Measurements from ENCODE around the gene GRK3.

- TF ChIP-seq, protein P1, sequence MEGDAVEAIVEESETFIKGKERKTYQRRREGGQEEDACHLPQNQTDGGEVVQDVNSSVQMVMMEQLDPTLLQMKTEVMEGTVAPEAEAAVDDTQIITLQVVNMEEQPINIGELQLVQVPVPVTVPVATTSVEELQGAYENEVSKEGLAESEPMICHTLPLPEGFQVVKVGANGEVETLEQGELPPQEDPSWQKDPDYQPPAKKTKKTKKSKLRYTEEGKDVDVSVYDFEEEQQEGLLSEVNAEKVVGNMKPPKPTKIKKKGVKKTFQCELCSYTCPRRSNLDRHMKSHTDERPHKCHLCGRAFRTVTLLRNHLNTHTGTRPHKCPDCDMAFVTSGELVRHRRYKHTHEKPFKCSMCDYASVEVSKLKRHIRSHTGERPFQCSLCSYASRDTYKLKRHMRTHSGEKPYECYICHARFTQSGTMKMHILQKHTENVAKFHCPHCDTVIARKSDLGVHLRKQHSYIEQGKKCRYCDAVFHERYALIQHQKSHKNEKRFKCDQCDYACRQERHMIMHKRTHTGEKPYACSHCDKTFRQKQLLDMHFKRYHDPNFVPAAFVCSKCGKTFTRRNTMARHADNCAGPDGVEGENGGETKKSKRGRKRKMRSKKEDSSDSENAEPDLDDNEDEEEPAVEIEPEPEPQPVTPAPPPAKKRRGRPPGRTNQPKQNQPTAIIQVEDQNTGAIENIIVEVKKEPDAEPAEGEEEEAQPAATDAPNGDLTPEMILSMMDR (conservative IDR thresholded peaks at IDR 0.05; ENCODE audit: low read depth, low read length), result no peak
- TF ChIP-seq POLR2A (IDR thresholded peaks at IDR 0.05; ENCODE audit: low read depth, low read length) (no peak), MAZ (IDR thresholded peaks at IDR 0.05; ENCODE audit: borderline replicate concordance, low read depth, low read length) (no peak), BHLHE40 (IDR thresholded peaks at IDR 0.05; ENCODE audit: low read depth, low read length) (no peak), CEBPB (IDR thresholded peaks at IDR 0.05; ENCODE audit: low read depth, low read length) (no peak)
Observed at GRCh38 chr22:25697181-25697664, 132.7 kb downstream of the GRK3 start.

All from IMR-90 (cell line).